T-helper 2 cell treated with Interferon-gamma antibody and Interleukin-4, amounts not matched to agents 5 μg/mL and 100 μg/mL, for 36 hours (primary cell): ENCODE data around the gene KRTAP5-5.

Experiments
- DNase-seq: peaks from one replicate; pipeline ENCODE4 v3.0.0; 2021; ENCODE audit warnings: low spot score
- H3K27ac Mint-ChIP-seq: one replicate; pipeline ENCODE4 v1.8.0; 2021; ENCODE audit warnings: mild to moderate bottlenecking, mixed read lengths
- H3K27me3 Mint-ChIP-seq: one replicate; pipeline ENCODE4 v1.8.0; 2021; ENCODE audit warnings: low read depth, mixed read lengths
- H3K36me3 Mint-ChIP-seq: one replicate; pipeline ENCODE4 v1.8.0; 2021; ENCODE audit warnings: low read depth, mixed read lengths
- H3K4me1 Mint-ChIP-seq: one replicate; pipeline ENCODE4 v1.8.0; 2021; ENCODE audit warnings: low read depth, mixed read lengths
- H3K4me3 Mint-ChIP-seq: one replicate; pipeline ENCODE4 v1.8.0; 2022; ENCODE audit warnings: mild to moderate bottlenecking, moderate library complexity, mixed read lengths
- H3K9me3 Mint-ChIP-seq: one replicate; pipeline ENCODE4 v1.8.0; 2021; ENCODE audit warnings: mixed read lengths

KRTAP5-5 gene

DNA sequence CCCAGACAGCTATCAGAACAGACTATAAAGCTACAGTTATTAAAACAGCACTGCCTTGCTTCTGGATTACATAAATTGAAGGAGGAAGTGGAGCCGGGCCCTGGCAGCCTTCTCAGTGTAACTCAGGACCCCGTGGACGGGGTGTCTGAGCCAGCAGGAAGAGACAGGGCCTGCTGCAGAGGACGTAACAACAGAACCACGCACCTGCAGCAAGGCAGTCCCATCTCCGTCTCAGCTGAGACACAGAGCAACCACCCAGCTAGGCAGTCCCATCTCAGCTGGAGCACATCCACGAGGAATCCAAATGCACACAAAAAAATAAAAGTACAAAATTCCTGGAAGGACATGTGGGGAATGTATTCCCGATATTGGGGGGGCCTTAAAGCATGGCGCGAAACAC is 50.3 kb downstream of the KRTAP5-5 start:
- no peak overlapping the region for H3K4me3 Mint-ChIP-seq
- no peak overlapping the region for H3K27ac Mint-ChIP-seq
- H3K9me3 Mint-ChIP-seq: no peaks in the 10 kb centered on the region
- no peaks in the 10 kb centered on the region for H3K36me3 Mint-ChIP-seq
- no peak for DNase-seq
- H3K27me3 Mint-ChIP-seq: peaks cover 15% of the 10 kb centered on the region
- no peaks in the 10 kb centered on the region for H3K4me1 Mint-ChIP-seq
